Embryonic facial prominence (tissue), 1 donor: ENCODE results near the gene GCK.

Source experiments
- DNase-seq: peaks from one replicate; pipeline ENCODE4 v3.0.0-alpha.2; 2016; ENCODE audit errors: extremely low spot score

The GCK gene

GRCh38 chr7:44189286-44189992 lies at the start of gene GCK:
Gene GCK (minus strand): TSS chr7:44189439. CDS start chr7:44188953, 486 bp downstream.
- DNase-seq, result no peak

DNA sequence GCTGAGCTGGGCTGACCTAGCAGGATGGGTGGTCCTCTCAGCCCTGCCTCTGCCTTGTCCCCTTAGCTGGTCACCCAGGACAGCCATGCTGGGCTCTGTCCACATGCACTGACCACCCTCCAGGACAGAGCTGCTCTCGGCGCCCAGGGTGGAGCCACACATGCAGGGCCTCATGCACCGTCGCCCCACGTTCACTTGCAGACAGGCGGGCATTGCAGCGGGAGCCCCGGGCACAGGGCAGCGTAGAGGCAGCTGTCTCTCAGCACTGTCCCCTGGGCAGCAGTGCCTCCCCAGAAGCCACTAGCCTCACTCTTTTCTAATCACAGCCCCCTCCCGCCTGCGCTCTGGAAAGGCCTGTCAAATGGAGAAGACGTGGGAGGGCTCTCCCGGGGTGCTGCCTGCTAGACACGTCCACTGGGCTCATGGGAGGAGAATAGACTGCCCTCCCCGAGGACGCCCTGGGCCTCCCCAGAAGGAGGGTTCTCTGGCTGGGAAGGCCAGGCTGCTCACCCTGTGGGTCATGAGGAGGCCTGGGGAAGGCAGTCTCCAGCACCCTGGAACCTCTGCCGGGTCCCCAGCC lies 49.0 kb upstream of the GCK start:
- no peak for DNase-seq

- DNase-seq, result no peak
Observed at GRCh38 chr7:44237696-44238095, 48.5 kb upstream of the GCK start.

DNA sequence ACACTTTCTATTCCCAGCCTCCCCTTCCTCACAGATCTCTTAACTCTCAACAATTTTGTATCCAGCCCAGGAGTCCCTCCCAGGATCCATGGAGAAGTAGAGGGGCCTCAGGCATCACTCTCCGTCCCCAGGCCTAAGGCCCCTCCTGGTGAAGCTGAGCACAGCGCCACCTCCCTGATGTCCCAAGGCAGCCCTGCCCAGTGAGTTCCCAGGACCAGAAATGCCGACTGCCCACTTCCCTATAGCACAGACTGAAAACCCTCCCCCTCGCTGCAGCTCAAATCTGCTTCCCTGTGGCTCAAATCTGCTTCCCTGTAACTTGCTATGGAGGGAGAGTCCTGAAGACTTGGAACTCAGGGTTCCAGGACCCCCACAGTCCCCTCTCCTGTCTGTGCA lies 47.1 kb upstream of the GCK start:
- no peak for DNase-seq

DNA sequence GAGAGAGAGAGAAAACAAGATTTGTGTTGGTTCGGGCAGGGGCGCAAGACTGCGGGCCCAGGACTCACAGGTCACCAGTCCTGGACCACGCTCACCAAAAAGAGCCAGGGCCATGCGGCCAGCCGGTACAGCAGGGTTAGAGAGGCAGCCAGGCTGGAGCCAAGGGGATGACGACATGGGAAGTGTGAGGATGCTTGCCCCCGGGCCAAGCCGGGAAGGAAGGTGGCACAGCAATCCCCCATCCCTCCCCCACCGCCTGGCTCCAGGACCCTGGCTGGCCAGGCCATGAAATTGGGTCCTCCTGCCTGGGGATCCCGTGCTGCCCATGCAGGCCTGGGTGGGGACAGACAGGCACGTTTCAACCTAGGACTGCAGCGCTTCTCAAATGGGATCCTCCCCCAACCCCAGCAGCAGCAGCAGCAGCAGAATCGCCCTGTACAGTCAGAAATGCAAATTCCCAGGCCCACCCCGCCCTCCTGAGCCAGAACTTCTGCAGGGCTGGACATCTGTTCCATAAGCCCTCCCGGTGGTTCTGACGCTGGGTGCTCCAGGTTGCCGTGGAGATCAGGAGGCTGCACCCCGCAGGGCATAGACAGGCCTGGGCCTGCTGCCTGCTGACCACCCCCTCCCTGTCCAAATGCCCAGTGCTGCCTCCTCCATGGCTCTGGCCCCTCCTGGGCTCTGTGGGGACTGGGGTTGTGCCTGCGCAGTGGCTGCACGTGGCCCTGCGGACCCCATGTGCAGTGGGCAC lies 46.5 kb upstream of the GCK start:
- no peak for DNase-seq

DNA sequence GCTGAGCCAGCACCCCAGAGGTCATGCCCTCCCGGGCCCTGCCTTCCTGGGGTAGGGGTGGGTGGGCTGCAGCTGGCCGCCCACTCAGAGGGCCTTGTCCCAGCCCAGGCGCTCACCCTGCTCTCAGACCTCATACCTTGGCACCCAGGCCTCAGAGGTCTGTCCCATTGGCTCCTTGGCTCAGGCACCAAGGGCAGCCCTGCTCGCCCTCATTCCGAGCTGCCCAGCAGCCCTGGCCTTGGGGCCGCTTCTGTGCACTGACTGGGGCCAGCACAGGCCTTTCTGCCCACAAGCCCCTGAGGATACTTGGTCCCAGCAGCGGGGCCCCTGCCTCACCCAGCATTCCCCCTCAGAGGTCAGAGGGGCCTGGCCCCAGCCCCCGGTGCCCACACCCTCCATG lies 45.8 kb upstream of the GCK start:
- DNase-seq, result no peak

- no peak for DNase-seq
Observed at GRCh38 chr7:44232901-44233715, 43.9 kb upstream of the GCK start.

DNA sequence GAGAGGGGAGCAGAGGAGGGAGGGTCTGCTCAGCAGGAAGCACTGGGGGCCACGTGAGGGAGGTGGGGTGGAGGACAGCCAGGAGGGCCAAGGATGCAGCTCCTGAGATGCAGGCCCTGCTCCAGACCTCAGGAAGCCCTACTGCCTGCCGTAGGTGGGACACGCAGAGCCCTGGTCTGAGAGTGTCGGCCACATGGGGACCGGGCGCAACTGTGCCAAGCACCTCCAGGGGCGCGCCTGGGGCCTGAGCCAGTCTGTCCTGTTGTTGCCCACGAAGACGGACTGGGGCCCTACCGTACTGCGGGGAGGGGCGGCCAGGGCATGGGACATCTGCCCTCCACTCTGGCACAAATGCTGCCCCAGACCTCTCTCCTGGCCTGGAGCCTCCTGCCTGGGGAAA lies 43.2 kb upstream of the GCK start:
- no peak for DNase-seq

DNA sequence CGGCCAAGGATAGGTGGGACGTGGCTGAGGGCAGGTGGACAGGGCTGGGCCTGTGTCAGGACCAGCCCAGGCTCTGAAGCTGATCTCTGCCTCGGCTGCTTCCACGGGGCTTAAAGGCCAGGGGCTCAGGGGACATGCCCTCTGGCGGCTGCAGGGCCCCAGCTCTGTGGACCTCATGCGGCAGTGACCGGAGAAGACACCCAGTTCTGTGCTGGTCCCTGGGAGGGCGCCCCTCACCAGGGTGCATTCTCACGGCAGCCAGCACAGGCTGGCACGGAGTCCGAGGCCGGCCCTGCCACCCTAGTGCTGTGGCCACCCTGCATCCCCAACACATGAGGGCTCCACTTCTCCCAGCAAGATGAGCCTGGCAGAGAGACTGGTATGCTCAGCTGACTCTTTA lies 41.8 kb upstream of the GCK start:
- DNase-seq, result no peak

DNA sequence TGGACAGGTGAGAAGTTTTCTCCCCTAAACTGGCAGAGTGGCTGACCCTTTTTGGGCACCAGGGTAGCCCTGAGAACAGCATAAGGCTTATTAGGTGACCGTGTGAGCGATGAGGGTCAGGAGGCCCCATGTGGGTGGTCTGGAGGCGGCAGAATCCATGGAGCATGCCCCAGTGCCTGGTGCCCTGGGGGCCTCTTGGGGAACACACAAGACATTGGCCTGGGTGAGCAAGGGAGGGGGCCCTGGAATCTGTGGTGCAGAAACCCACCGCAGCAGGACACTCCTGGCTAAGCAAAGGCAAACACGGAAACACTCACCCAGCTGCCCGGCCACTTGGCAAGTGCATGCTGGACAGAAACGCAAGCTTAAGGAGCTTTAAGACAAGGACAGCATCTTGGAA lies 41.0 kb upstream of the GCK start:
- DNase-seq, result no peak

- no peak for DNase-seq
Observed at GRCh38 chr7:44229546-44230105, 40.4 kb upstream of the GCK start.

DNA sequence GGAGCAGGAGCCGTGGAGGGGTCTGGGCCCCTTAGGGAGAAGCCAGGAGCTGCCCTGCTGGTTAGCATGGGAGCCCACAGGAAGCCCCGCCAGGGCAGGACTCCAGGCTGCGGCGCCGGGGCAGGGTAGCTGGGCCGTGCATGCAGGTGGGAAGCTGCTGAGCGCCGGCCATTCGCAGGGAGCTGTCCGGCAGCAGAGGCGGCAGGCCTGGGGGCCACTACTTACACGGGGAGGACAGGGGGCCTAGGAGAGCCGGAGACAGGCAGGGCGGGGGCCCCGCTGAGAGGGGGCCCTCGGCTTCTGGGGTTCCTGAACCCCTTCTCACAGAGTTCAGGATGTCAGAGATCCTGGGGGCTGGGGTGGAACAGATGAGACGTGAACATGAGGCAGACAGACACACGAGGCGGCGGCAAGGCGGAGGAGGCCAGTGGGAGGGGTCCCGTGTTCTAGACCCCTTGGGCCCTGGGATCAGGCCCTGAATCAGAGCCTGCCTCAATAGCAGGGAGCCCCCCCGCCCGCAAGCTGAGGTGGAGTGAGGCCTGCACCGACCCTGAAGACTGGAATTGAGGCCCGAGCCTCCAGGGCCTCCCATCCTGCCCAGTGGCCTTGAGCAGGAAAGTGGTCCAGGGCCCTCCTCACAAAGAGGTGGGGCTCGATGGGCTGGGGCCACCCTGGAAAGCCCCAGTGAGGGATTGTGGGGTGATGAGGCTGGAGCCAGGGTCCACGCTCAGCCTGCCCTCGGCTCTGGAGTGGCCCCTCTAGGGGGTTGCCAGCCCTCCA lies 39.5 kb upstream of the GCK start:
- DNase-seq, result no peak

DNA sequence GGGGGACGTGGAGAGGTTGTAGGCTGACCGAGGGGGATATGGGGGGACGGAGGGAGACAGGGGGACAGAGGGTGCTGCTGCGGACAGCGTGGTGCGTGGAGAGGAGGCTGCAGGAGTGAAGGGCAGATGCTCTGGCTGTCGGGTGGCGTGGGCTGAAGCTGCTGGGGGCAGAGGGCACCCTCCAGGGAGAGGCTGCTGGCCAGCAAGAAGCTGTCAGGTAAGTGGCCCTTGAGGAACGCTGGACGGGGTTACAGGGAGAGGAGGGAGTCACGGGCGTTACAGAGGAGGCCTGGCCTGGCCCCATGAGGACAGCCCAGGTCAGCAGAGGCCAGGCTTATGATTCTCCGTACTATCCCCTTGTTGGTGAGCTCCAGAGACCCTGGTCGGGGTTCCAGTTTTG lies 38.7 kb upstream of the GCK start:
- no peak for DNase-seq

- DNase-seq, result no peak
Observed at GRCh38 chr7:44226396-44226753, 37.1 kb upstream of the GCK start.

DNA sequence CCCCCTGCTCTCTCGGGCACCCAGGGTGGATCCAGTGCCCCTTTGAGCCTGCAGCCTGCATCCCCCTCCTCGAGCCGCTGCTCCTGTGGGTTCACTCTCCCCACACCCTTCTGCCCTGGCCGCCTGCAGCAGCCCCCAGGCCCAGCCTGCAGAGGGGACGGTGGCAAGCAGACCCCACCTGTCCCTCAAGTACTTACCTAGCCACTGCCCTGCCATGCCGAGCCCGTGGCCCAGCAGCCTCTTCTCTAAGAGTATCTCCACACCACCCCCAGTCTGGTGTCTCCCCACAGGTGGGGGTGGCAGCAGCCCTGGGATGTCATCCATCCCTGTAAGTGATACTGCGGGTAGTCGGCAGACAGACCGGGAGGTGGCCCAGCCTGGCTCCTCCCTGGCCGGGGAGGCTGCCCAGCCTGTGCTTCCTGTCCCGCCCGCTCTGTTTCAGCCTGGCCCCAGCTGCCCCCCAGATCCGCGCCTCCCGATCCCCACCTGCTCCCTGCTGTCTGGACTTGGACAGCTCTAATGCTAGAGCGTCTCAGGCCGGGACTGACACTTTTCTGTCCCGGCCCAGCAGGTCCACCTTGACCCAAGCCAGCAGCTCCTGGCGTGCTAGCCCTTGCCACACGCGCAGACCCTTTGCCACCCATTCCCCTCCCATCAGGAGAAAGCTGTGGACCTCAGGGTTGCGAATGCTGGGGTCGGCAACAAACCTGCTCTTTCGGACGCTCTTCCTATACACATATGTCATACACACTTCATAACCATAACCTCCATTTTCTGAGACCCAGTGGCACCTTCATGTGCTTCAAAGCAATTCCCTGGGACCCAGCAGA lies 36.5 kb upstream of the GCK start:
- no peak for DNase-seq

DNA sequence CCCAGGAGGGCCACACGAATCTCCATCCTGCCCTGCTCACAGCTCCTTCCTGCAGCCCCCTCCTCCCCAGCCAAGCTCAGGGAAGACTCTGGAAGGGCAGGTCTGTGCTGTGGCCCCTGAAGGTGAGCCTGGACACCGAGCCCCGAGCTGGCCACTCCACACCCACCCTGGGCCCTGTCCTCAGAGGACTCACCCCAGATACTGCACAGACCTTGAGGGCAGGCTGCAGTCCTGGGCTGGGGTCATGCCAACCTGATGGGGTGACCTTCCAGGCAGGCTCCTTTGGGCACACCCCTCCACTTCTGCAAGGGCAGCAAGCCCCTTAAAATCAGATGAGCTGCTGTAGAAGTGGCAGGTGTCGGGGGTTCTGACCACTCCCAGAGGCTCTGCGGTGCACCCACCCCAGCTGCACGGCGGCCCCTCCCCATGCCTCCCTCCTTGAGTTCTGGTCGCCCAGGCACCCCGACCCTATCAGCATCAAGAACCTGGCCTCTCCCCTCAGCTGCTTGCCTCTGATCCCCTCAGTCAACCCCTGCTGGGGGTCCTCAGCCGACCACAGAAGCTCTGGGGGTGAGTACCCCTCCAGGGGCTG lies 35.8 kb upstream of the GCK start:
- DNase-seq, result no peak

- DNase-seq, result no peak
Observed at GRCh38 chr7:44224080-44224973, 35.1 kb upstream of the GCK start.

DNA sequence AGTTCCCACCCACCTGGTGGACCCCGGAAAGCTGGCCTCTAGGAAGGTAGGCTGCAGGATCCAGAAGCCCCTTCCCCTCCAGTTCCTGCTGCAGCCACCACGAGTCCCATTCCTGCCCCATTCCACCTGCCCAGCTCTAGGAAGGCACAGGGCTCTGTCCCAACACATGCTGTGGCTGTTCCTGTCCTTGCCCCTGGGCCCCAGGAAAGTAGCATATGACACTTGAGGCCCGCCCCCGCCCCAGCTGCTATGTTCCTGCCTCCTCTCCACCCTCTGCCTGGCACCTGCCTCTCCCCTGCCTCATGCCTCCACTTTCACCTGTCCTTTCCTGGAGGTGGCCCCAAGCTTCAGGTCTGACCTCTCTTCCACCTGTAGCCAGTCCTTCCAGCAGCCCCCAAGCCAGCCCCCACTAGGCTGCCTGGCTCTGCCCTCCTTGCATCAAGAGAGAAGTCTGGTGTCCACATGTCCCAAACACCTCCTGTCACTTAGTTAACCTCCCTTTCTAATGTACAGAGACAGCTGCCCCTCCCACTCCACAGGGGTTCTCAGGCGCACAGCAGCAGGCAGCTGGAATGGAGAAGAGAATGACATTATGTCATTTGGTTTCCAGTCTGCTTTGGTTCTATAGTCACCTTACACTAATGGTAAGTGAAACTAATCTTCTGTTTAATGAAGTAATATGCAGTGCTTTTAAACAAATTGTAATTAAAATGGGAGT lies 34.3 kb upstream of the GCK start:
- no peak for DNase-seq
